IMR-90 (cell line): ENCODE results near the gene POLR3B. TPM values are rescaled to one million over a fixed set of nuclear protein-coding genes. Genes with fewer than 3 reads are reported as not detected.

ENCODE experiments used
- ATAC-seq: fragments of 200-7000 bp; cut with Tn5 transposase; 2 replicates; pipeline ENCODE4 v1.9.1; 2020; ENCODE audit warnings: low read depth, mild to moderate bottlenecking, moderate library complexity
- BruUV-seq: library from RNA; stranded (reverse); fragments of 400-500 nt; replicated peaks from 2 replicates; lab custom pipeline; 2021; lab: Mats Ljungman, UMichigan
- CTCF ChIA-PET: fragments of 300-600 bp; formaldehyde crosslinking; extraction: SDS; loops from one replicate; lab custom pipeline; 2021; ENCODE audit warnings: antibody characterized with exemption; lab: Yijun Ruan, JAX
- POLR2A ChIA-PET: fragments of 300-600 bp; sonication (Branson Sonifier 250); formaldehyde crosslinking; loops from one replicate; lab custom pipeline; 2022; ENCODE audit warnings: antibody characterized with exemption; ENCODE audit not compliant: unreplicated experiment; lab: Charles Lee
- DNase-seq: peaks from one replicate; pipeline ENCODE4 v3.0.0; 2013
- H2AFZ ChIP-seq: replicated peaks from 2 replicates; pipeline ENCODE3; 2013; ENCODE audit warnings: low read length, mild to moderate bottlenecking; ENCODE audit not compliant: poor library complexity
- H2AK5ac ChIP-seq: 2 replicates; pipeline ENCODE4 v1.6.1; 2013; ENCODE audit warnings: low read depth, low read length, inconsistent platforms
- H2AK9ac ChIP-seq: replicated peaks from 2 replicates; pipeline ENCODE3; 2013; ENCODE audit warnings: mild to moderate bottlenecking, low read depth, low read length, moderate library complexity; ENCODE audit not compliant: poor library complexity
- H2BK120ac ChIP-seq: 2 replicates; pipeline ENCODE4 v1.6.1; 2013; ENCODE audit warnings: low read depth, low read length, inconsistent platforms
- H2BK15ac ChIP-seq: 3 replicates; pipeline ENCODE4 v1.6.1; 2013; ENCODE audit warnings: low read depth, low read length, inconsistent platforms
- H2BK20ac ChIP-seq: 2 replicates; pipeline ENCODE4 v1.6.1; 2013; ENCODE audit warnings: low read depth, mild to moderate bottlenecking, inconsistent platforms, low read length, moderate library complexity
- H2BK5ac ChIP-seq: 2 replicates; pipeline ENCODE4 v1.6.1; 2013; ENCODE audit warnings: mild to moderate bottlenecking, low read depth, low read length, inconsistent platforms; ENCODE audit not compliant: poor library complexity, severe bottlenecking
- H3K14ac ChIP-seq: replicated peaks from 2 replicates; pipeline ENCODE4 v1.6.1; 2013; ENCODE audit warnings: low read depth, low read length, inconsistent platforms
- H3K18ac ChIP-seq: 2 replicates; pipeline ENCODE4 v1.6.1; 2013; ENCODE audit warnings: low read depth, low read length, control low read depth
- H3K23ac ChIP-seq: 2 replicates; pipeline ENCODE4 v1.6.1; 2013; ENCODE audit warnings: low read depth, low read length, inconsistent platforms
- H3K27ac ChIP-seq: 2 replicates; pipeline ENCODE4 v1.5.1; 2013; ENCODE audit warnings: mild to moderate bottlenecking, control low read depth, low read length; ENCODE audit not compliant: insufficient read depth
- H3K27me3 ChIP-seq: 2 replicates; pipeline ENCODE4 v1.6.1; 2013; ENCODE audit warnings: low read length; ENCODE audit not compliant: control insufficient read depth, insufficient read depth
- H3K36me3 ChIP-seq: 2 replicates; pipeline ENCODE4 v1.6.1; 2013; ENCODE audit warnings: low read length, mixed read lengths; ENCODE audit not compliant: control insufficient read depth, insufficient read depth
- H3K4ac ChIP-seq: 2 replicates; pipeline ENCODE4 v1.6.1; 2013; ENCODE audit warnings: low read depth, low read length, inconsistent platforms
- H3K4me1 ChIP-seq: 2 replicates; pipeline ENCODE4 v1.6.1; 2013; ENCODE audit warnings: low read length, mixed read lengths; ENCODE audit not compliant: control insufficient read depth, insufficient read depth
- H3K4me2 ChIP-seq: 2 replicates; pipeline ENCODE4 v1.6.1; 2013; ENCODE audit warnings: low read depth, mild to moderate bottlenecking, control low read depth, low read length, moderate library complexity
- H3K4me3 ChIP-seq: 2 replicates; pipeline ENCODE4 v1.5.1; 2013; ENCODE audit warnings: low read depth, mild to moderate bottlenecking, control low read depth, low read length, moderate library complexity; ENCODE audit not compliant: insufficient read depth
- H3K56ac ChIP-seq: 2 replicates; pipeline ENCODE4 v1.6.1; 2013; ENCODE audit warnings: low read length, inconsistent platforms; ENCODE audit not compliant: insufficient read depth; ENCODE audit errors: extremely low read depth
- H3K79me1 ChIP-seq, 2 experiments: 2 replicates each; pipeline ENCODE4 v1.6.1; 2013; ENCODE audit warnings: low read length in 2 of 2, inconsistent platforms in 1 of 2, low read depth in 1 of 2
- H3K9ac ChIP-seq: 2 replicates; pipeline ENCODE4 v1.6.1; 2013; ENCODE audit warnings: low read depth, low read length, control low read depth
- H3K9me1 ChIP-seq: 2 replicates; pipeline ENCODE4 v1.6.1; 2013; ENCODE audit warnings: low read length, inconsistent platforms; ENCODE audit not compliant: insufficient read depth
- H3K9me3 ChIP-seq: 2 replicates; pipeline ENCODE4 v1.6.1; 2013; ENCODE audit warnings: low read length; ENCODE audit not compliant: control insufficient read depth, insufficient read depth
- H4K20me1 ChIP-seq: 2 replicates; pipeline ENCODE4 v1.6.1; 2013; ENCODE audit warnings: low read length, inconsistent platforms; ENCODE audit not compliant: insufficient read depth
- H4K5ac ChIP-seq: 2 replicates; pipeline ENCODE4 v1.6.1; 2013; ENCODE audit warnings: mild to moderate bottlenecking, low read depth, low read length, control low read depth
- H4K8ac ChIP-seq, 2 experiments: 2 replicates each; pipeline ENCODE4 v1.6.1; 2013; ENCODE audit warnings: low read depth in 2 of 2, low read length in 2 of 2, control low read depth in 1 of 2, inconsistent platforms in 1 of 2
- H4K91ac ChIP-seq: 2 replicates; pipeline ENCODE4 v1.6.1; 2013; ENCODE audit warnings: low read depth, low read length, inconsistent platforms; ENCODE audit not compliant: insufficient read depth
- BHLHE40 ChIP-seq: fragments of 150-350 bp; IDR thresholded peaks from 2 replicates; pipeline ENCODE4 v1.6.1; 2016; ENCODE audit warnings: mild to moderate bottlenecking, low read depth, low read length
- CEBPB ChIP-seq: IDR thresholded peaks from 2 replicates; pipeline ENCODE4 v1.6.1; 2012; ENCODE audit warnings: low read depth, low read length, improper control_type of control experiment
- CHD1 ChIP-seq: IDR thresholded peaks from 2 replicates; pipeline ENCODE4 v1.6.1; 2012; ENCODE audit warnings: low read depth, low read length, improper control_type of control experiment
- CTCF ChIP-seq: conservative IDR thresholded peaks from 2 replicates; pipeline ENCODE4 v1.5.1; 2012; ENCODE audit warnings: mild to moderate bottlenecking, low read depth, low read length, improper control_type of control experiment
- ELK1 ChIP-seq: fragments of 150-350 bp; IDR thresholded peaks from 2 replicates; pipeline ENCODE4 v1.6.1; 2016; ENCODE audit warnings: low read depth, mild to moderate bottlenecking, low read length, moderate library complexity, borderline replicate concordance
- FOS ChIP-seq: fragments of 150-350 bp; IDR thresholded peaks from 2 replicates; pipeline ENCODE4 v1.6.1; 2016; ENCODE audit warnings: low read depth, low read length
- MAFK ChIP-seq: IDR thresholded peaks from 2 replicates; pipeline ENCODE4 v1.6.1; 2012; ENCODE audit warnings: low read depth, low read length, improper control_type of control experiment
- MAZ ChIP-seq: IDR thresholded peaks from 2 replicates; pipeline ENCODE4 v1.6.1; 2012; ENCODE audit warnings: low read depth, mild to moderate bottlenecking, low read length, improper control_type of control experiment, moderate library complexity, borderline replicate concordance
- MXI1 ChIP-seq: IDR thresholded peaks from 2 replicates; pipeline ENCODE4 v1.6.1; 2012; ENCODE audit warnings: low read depth, mild to moderate bottlenecking, low read length, moderate library complexity, borderline replicate concordance
- NFE2L2 ChIP-seq: fragments of 150-350 bp; IDR thresholded peaks from 2 replicates; pipeline ENCODE4 v1.6.1; 2016; ENCODE audit warnings: low read depth, mild to moderate bottlenecking, low read length
- POLR2A ChIP-seq: IDR thresholded peaks from 2 replicates; pipeline ENCODE4 v1.6.1; 2012; ENCODE audit warnings: mild to moderate bottlenecking, low read depth, low read length
- RAD21 ChIP-seq: IDR thresholded peaks from 2 replicates; pipeline ENCODE4 v1.6.1; 2012; ENCODE audit warnings: low read length, improper control_type of control experiment
- RCOR1 ChIP-seq: IDR thresholded peaks from 2 replicates; pipeline ENCODE4 v1.6.1; 2012; ENCODE audit warnings: mild to moderate bottlenecking, low read length, improper control_type of control experiment; ENCODE audit not compliant: insufficient replicate concordance
- RFX5 ChIP-seq: IDR thresholded peaks from 2 replicates; pipeline ENCODE4 v1.8.0; 2012; ENCODE audit warnings: low read depth, mild to moderate bottlenecking, low read length, moderate library complexity
- SMC3 ChIP-seq: fragments of 150-350 bp; IDR thresholded peaks from 2 replicates; pipeline ENCODE4 v1.6.1; 2016; ENCODE audit warnings: low read depth, mild to moderate bottlenecking, antibody characterized with exemption, low read length, moderate library complexity
- USF2 ChIP-seq: fragments of 150-350 bp; IDR thresholded peaks from 2 replicates; pipeline ENCODE4 v1.6.1; 2017; ENCODE audit warnings: mild to moderate bottlenecking, antibody characterized with exemption, low read length, low read depth
- WGBS, 2 experiments: methylation state at CpG; one replicate each; pipeline versions ENCODE4 v1.1.5 to v1.1.7; 2013; ENCODE audit warnings: missing lambda C conversion rate in 2 of 2; ENCODE audit not compliant: insufficient read length in 1 of 2; ENCODE audit errors: extremely low coverage in 2 of 2; 5-methylcytosine and 5-hydroxymethylcytosine counted together
- dilution Hi-C: fragments of 300-500 bp; cut with HindIII; formaldehyde crosslinking; loops from one replicate; pipeline ENCODE4 v1.14.3; 2018; ENCODE audit warnings: low sequenced_read_pairs; ENCODE audit not compliant: unreplicated experiment
- in situ Hi-C: fragments of 300-500 bp; cut with MboI; formaldehyde crosslinking; loops from 3 replicates; pipeline ENCODE4 v1.14.3; 2019; ENCODE audit warnings: low sequenced_read_pairs, inconsistent platforms, mixed read lengths
- intact Hi-C: fragments of 100-400 bp; cut with micrococcal nuclease; formaldehyde crosslinking; loops from 2 replicates; pipeline ENCODE4 v1.10.0; 2022
- polyA plus RNA-seq, 3 experiments: library from polyadenylated mRNA; depleted of rRNA; stranded (reverse); fragments of >200 nt; gene quantifications; 2 replicates each; pipeline ENCODE4 v1.2.3, GENCODE V29; 2012; ENCODE audit warnings: low replicate concordance in 1 of 3
- total RNA-seq: library from RNA; depleted of rRNA; stranded (reverse); fragments of >200 nt; gene quantifications from 2 replicates; pipeline ENCODE4 v1.2.3, GENCODE V29; 2012

POLR3B gene
- total and polyA plus RNA-seq, 2 of the 4 experiments (the other 2 are of a cell fraction): 6.9 to 15.4 TPM

- H2AK5ac ChIP-seq: no peak overlapping the region
- ChIA-PET CTCF (interaction anchor here (1.1 kb wide), 1 partner anchor 13 kb away, joined by 4 read pairs; no protein-coding TSS in a partner anchor), POLR2A (no interaction called here)
- no peak overlapping the region for H4K91ac ChIP-seq
- H4K20me1 ChIP-seq: no peaks in the 10 kb centered on the region
- no peak overlapping the region for H2BK20ac ChIP-seq
- no peak overlapping the region for H3K18ac ChIP-seq
- in situ Hi-C loops (no loop called here), intact Hi-C loops (no loop called here), dilution Hi-C loops (no loop called here)
- no peaks in the 10 kb centered on the region for H3K79me1 ChIP-seq
- H3K36me3 ChIP-seq: peaks cover 9% of the 10 kb centered on the region
- TF ChIP-seq POLR2A (no peak), CEBPB (no peak), MXI1 (no peak), CHD1 (no peak), SMC3 (no peak), RFX5 (no peak), RCOR1 (no peak), BHLHE40 (no peak), MAFK (no peak), NFE2L2 (no peak), FOS (no peak), CTCF (no peak), USF2 (no peak), RAD21 (no peak), MAZ (no peak), ELK1 (no peak)
- DNase-seq (no peak), ATAC-seq (no peak)
- H3K56ac ChIP-seq: no peak overlapping the region
- no peak overlapping the region for H4K5ac ChIP-seq
- H3K9ac ChIP-seq: no peak overlapping the region
- no peak overlapping the region for H3K27ac ChIP-seq
- H3K9me3 ChIP-seq: no peaks in the 10 kb centered on the region
- H2AK9ac ChIP-seq: no peak overlapping the region
- no peak overlapping the region for H2BK120ac ChIP-seq
- H3K23ac ChIP-seq: no peak overlapping the region
- H3K14ac ChIP-seq: no peak overlapping the region
- H3K4ac ChIP-seq: no peak overlapping the region
- 85 to 100% methylated on average over 2 of the region's 6 CpGs for WGBS, 2 experiments
- no peaks in the 10 kb centered on the region for H3K27me3 ChIP-seq
- H3K9me1 ChIP-seq: peaks cover 10% of the 10 kb centered on the region; the same call in 1 of the 2 replicates
- no peak overlapping the region for H2AFZ ChIP-seq
- no peak overlapping the region for H4K8ac ChIP-seq
- no peak overlapping the region for H2BK15ac ChIP-seq
- H3K4me1 ChIP-seq: no peaks in the 10 kb centered on the region
- BruUV-seq: no TSS peak
- H2BK5ac ChIP-seq: no peak overlapping the region
- no peak overlapping the region for H3K4me2 ChIP-seq
- no peak overlapping the region for H3K4me3 ChIP-seq
Observed at GRCh38 chr12:106459124-106459523, 101.6 kb downstream of the POLR3B start.
